ENCODE data around the gene MFAP1. TPM values are rescaled to one million over a fixed set of nuclear protein-coding genes. Genes with fewer than 3 reads are reported as not detected.
"Not testable (repeated sequence)": the region's sequence is repeated elsewhere in the genome, so short reads cannot be mapped to it uniquely, and the experiment has no call there.

Gene MFAP1
- total RNA-seq = 10 to 100 TPM; 28.5 to 28.7 TPM

DNA sequence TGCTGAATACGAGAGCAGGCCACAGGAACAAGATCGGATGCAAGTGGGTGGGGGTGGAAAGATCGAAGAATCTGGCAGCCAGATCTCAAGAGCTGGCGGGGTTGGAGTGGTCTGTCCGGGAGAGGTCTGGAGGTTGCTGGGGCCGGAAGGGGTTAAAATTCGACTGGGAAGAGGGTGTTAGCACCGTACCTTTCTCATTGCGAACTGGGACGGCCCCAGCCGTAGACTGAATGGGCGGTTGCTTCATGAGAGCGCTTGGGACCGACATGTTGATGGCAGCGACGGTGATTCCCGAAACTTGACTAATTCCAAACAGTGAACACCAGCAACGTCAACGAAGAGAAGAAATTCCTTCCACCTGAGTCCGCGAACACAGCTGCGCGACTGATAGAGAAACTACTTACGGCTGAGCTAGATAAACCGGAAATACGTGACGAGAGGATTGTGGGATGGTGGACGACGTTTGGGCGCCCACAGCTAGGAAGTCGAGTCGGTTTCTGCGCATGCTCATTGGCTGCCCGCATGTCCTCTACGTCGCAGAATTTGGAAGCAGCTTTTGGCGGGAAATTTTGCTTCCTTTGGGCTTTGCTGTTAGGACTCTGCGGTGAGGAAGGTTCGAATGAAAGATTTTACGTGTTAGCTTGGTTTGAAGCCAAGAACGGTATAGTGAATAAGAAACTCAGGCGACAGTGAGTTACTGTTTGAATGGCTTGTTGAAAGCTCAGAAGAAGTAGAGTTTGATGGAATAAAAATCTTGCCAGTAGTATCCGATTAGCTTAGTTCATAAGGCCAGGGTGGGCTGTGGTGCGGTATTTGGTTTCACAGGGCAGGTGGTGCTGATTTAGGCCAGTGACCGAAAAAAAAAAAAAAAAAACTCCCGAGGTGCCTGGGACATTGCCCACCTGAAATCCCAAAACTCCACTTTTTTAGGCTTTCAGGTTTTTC is at the start of gene MFAP1:
Gene MFAP1, minus strand, starts transcription at position 389 of the 945 bp plus-strand sequence. Its CDS starts 121 bp downstream, at position 268.
- peak within 1 kb of the TSS; percentile 98 for H3K4me3 Mint-ChIP-seq
- H3K36me3 Mint-ChIP-seq (ENCODE audit: low read depth) = peaks cover 31% of the 10 kb centered on the region
- peaks cover 52% of the 10 kb centered on the region for H3K4me1 Mint-ChIP-seq (ENCODE audit: low read depth)
- no peaks in the 10 kb centered on the region for H3K27me3 Mint-ChIP-seq (ENCODE audit: low read depth)
- peaks cover 2% of the 10 kb centered on the region for H3K9me3 Mint-ChIP-seq
- intact Hi-C loops (cut with micrococcal nuclease) = loop anchor here (1.0 to 10.0 kb wide), 9 partner anchors 24 to 1580 kb away; partner anchors contain the start of genes B2M, CTDSPL2, FRMD5 and GOLM2
- CTCF ChIA-PET = interaction anchor here (0.6 to 1.2 kb wide), 6 partner anchors 22 to 888 kb away, joined by 3 read pairs; partner anchors contain the start of gene ELL3
- H3K27ac Mint-ChIP-seq = peak within 1 kb of the TSS; percentile 98
- DNase-seq = peak; percentile 96

GRCh38 chr15:43873651-43874050 is 49.2 kb upstream of the MFAP1 start:
- peaks cover 31% of the 10 kb centered on the region for H3K36me3 Mint-ChIP-seq (ENCODE audit: low read depth)
- no peak overlapping the region for H3K27ac Mint-ChIP-seq
- H3K4me1 Mint-ChIP-seq (ENCODE audit: low read depth) = no peaks in the 10 kb centered on the region
- H3K27me3 Mint-ChIP-seq (ENCODE audit: low read depth) = no peaks in the 10 kb centered on the region
- intact Hi-C loops (cut with micrococcal nuclease) = no loop called here
- CTCF ChIA-PET = no interaction called here
- H3K9me3 Mint-ChIP-seq = no peaks in the 10 kb centered on the region
- DNase-seq = no peak
- no peak overlapping the region for H3K4me3 Mint-ChIP-seq

DNA sequence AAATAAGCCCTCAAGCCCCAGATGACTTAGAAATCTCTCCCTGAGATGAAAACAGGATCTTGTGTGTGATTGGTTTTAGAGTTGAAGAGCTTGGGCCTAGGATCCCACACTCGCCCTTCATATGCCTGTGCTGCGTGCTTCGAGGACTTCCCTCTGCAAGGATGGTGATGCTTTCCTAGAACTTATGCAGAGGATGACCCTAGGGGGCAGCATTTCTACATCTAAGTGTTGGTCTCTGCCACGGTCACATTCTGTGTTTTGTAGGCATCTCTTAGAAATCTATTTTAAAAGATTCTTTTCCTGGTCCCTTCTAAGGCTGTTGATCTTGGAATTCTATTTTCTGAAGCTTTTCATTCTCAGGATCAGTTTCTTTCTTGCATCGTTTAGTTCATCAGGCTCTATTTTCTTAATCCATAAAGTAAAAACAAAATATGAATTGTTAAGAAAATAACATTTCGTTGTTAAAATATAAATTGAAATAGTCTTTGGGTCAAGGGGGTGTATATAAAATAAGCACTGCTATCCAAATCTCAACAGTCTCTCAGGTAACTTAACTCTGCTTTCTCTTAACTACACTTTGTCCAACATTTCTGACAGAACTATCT is 48.0 kb upstream of the MFAP1 start:
- CTCF ChIA-PET = no interaction called here
- Mint-ChIP-seq H3K27ac (no peak overlapping the region), H3K9me3 (no peaks in the 10 kb centered on the region), H3K4me3 (no peak overlapping the region), H3K36me3 (ENCODE audit: low read depth) (peaks cover 35% of the 10 kb centered on the region), H3K27me3 (ENCODE audit: low read depth) (no peaks in the 10 kb centered on the region), H3K4me1 (ENCODE audit: low read depth) (no peaks in the 10 kb centered on the region)
- intact Hi-C loops (cut with micrococcal nuclease) = no loop called here
- DNase-seq = peak; percentile 10

GRCh38 chr15:43871835-43872234 is 47.3 kb upstream of the MFAP1 start:
- intact Hi-C loops (cut with micrococcal nuclease) = no loop called here
- H3K27me3 Mint-ChIP-seq (ENCODE audit: low read depth) = no peaks in the 10 kb centered on the region
- H3K36me3 Mint-ChIP-seq (ENCODE audit: low read depth) = peaks cover 39% of the 10 kb centered on the region
- no peaks in the 10 kb centered on the region for H3K4me1 Mint-ChIP-seq (ENCODE audit: low read depth)
- no peak overlapping the region for H3K27ac Mint-ChIP-seq
- no peak overlapping the region for H3K4me3 Mint-ChIP-seq
- H3K9me3 Mint-ChIP-seq = no peaks in the 10 kb centered on the region
- no peak for DNase-seq
- CTCF ChIA-PET = interaction anchor here (1.2 kb wide), 1 partner anchor 11 kb away, joined by 4 read pairs; no protein-coding TSS in a partner anchor

GRCh38 chr15:43868406-43868805 is 43.9 kb upstream of the MFAP1 start:
- H3K4me1 Mint-ChIP-seq (ENCODE audit: low read depth) = no peaks in the 10 kb centered on the region
- no peak overlapping the region for H3K4me3 Mint-ChIP-seq
- H3K27ac Mint-ChIP-seq = no peak overlapping the region
- H3K27me3 Mint-ChIP-seq (ENCODE audit: low read depth) = no peaks in the 10 kb centered on the region
- no peak for DNase-seq
- intact Hi-C loops (cut with micrococcal nuclease) = no loop called here
- H3K9me3 Mint-ChIP-seq = no peaks in the 10 kb centered on the region
- H3K36me3 Mint-ChIP-seq (ENCODE audit: low read depth) = peaks cover 36% of the 10 kb centered on the region
- CTCF ChIA-PET = interaction anchor here (0.6 to 1.1 kb wide), 3 partner anchors 10 to 68 kb away, joined by 3 to 5 read pairs (median 4); no protein-coding TSS in a partner anchor

DNA sequence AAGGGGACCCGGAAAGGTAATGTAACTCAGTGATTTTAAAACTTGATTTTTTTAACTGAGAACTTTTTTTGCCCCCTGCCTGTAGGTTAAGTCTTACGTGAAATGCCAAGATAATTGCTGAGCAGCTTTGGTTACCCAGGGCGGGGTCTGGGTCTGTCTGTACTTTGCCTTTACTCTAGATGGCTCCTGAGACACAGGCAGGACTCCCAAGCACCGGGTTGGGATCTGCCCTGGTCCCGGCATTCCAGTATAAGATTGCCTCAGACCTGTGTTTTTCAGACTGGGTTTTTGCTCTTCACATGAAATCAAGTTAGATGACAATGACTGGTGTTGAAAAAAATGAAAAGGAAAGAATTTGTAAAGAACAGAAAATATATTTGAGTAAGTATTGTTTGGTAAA is 42.6 kb upstream of the MFAP1 start:
- DNase-seq = no peak
- H3K27ac Mint-ChIP-seq = no peak overlapping the region
- intact Hi-C loops (cut with micrococcal nuclease) = no loop called here
- CTCF ChIA-PET = no interaction called here
- H3K4me1 Mint-ChIP-seq (ENCODE audit: low read depth) = no peaks in the 10 kb centered on the region
- H3K27me3 Mint-ChIP-seq (ENCODE audit: low read depth) = no peaks in the 10 kb centered on the region
- H3K4me3 Mint-ChIP-seq = no peak overlapping the region
- H3K9me3 Mint-ChIP-seq = no peaks in the 10 kb centered on the region
- H3K36me3 Mint-ChIP-seq (ENCODE audit: low read depth) = peaks cover 36% of the 10 kb centered on the region

DNA sequence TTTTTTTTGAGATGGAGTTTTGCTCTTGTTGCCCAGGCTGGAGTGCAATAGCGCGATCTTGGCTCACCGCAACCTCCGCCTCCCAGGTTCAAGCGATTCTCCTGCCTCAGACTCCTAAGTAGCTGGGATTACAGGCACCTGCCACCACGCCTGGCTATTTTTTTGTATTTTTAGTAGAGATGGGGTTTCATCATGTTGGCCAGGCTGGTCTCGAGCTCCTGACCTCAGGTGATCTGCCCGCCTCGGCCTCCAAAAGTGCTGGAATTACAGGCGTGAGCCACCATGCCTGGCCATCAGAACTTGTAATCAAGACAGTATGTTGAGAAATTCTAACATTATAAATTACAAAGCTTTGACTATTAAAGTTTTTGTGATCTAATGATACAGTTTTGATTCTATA is 42.1 kb upstream of the MFAP1 start:
- H3K4me3 Mint-ChIP-seq; intact Hi-C loops (cut with micrococcal nuclease); DNase-seq; H3K27me3 Mint-ChIP-seq (ENCODE audit: low read depth); H3K27ac Mint-ChIP-seq; CTCF ChIA-PET; H3K9me3 Mint-ChIP-seq; H3K4me1 Mint-ChIP-seq (ENCODE audit: low read depth): not testable (repeated sequence)
- H3K36me3 Mint-ChIP-seq (ENCODE audit: low read depth) = peaks cover 34% of the 10 kb centered on the region

DNA sequence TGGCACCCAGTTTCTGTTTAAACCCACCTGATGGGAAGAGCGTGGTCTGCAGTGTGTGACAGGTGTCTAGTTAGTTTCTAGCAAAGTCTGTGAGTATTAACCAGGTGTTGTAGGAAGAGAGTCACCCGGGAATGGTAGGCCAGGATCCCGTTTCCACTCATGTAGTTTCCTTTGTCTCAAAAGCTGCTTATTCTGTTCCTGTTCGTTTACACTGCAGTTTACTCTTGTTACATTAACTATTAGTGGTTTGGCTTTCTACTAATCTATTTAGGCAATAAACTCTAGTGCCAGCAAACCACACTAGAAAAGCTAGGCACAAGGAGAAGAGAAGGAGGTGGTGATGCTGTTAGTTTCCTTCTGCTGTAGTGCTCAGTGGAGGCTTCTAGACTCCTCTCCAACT is 35.1 kb upstream of the MFAP1 start:
- H3K36me3 Mint-ChIP-seq (ENCODE audit: low read depth) = peaks cover 61% of the 10 kb centered on the region
- no peaks in the 10 kb centered on the region for H3K9me3 Mint-ChIP-seq
- no peak for DNase-seq
- H3K4me1 Mint-ChIP-seq (ENCODE audit: low read depth) = no peaks in the 10 kb centered on the region
- intact Hi-C loops (cut with micrococcal nuclease) = no loop called here
- H3K27ac Mint-ChIP-seq = no peak overlapping the region
- CTCF ChIA-PET = no interaction called here
- no peaks in the 10 kb centered on the region for H3K27me3 Mint-ChIP-seq (ENCODE audit: low read depth)
- no peak overlapping the region for H3K4me3 Mint-ChIP-seq

DNA sequence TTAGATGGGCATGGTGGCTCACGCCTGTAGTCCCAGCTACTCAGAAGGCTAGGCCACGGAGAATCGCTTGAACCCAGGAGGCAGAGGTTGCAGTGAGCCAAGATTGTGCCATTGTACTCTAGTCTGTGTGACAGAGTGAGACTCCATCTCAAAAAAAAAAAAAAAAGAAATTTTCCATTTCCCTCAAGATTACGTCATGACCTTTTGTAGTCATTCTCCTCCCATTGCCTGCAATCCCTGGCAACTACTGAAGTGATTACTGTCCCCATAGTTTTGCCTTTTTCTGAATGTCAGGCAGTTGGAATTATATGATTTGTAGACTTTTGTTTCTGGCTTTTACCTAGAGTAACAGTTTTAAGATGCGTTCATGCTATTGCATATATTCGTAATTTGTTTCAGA is 30.3 kb upstream of the MFAP1 start:
- intact Hi-C loops (cut with micrococcal nuclease) = no loop called here
- Mint-ChIP-seq H3K36me3 (ENCODE audit: low read depth) (peaks cover 69% of the 10 kb centered on the region), H3K4me1 (ENCODE audit: low read depth) (no peaks in the 10 kb centered on the region), H3K27ac (no peak overlapping the region), H3K27me3 (ENCODE audit: low read depth) (no peaks in the 10 kb centered on the region), H3K4me3 (no peak overlapping the region), H3K9me3 (no peaks in the 10 kb centered on the region)
- CTCF ChIA-PET = no interaction called here
- DNase-seq = no peak

GRCh38 chr15:43852607-43853006 is 28.1 kb upstream of the MFAP1 start:
- H3K27me3 Mint-ChIP-seq (ENCODE audit: low read depth) = no peaks in the 10 kb centered on the region
- intact Hi-C loops (cut with micrococcal nuclease) = no loop called here
- H3K27ac Mint-ChIP-seq = no peak overlapping the region
- H3K4me3 Mint-ChIP-seq = no peak overlapping the region
- DNase-seq = no peak
- CTCF ChIA-PET = no interaction called here
- H3K36me3 Mint-ChIP-seq (ENCODE audit: low read depth) = peaks cover 62% of the 10 kb centered on the region
- no peaks in the 10 kb centered on the region for H3K4me1 Mint-ChIP-seq (ENCODE audit: low read depth)
- H3K9me3 Mint-ChIP-seq = no peaks in the 10 kb centered on the region

DNA sequence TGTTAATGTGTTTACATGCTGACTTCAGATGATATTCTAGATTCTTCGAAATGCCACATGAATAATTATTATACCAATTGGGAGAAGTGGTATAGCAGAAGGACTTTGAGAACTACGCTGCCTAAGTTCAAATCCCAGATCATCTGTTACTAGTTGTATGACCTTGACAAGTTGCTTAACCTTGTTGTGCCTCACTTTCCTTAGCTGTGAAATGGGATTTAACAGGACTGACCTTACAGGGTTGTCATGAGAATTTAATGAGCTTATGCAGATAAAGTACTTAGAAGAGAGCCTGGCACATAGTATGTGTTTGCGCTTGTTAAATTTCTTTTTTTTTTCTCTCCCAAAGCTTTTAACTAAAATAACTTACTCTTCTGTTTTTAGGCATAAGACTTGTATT is 26.8 kb upstream of the MFAP1 start:
- Mint-ChIP-seq H3K27ac (no peak overlapping the region), H3K4me1 (ENCODE audit: low read depth) (no peaks in the 10 kb centered on the region), H3K9me3 (no peaks in the 10 kb centered on the region), H3K36me3 (ENCODE audit: low read depth) (peaks cover 52% of the 10 kb centered on the region), H3K27me3 (ENCODE audit: low read depth) (no peaks in the 10 kb centered on the region), H3K4me3 (no peak overlapping the region)
- intact Hi-C loops (cut with micrococcal nuclease) = no loop called here
- CTCF ChIA-PET = no interaction called here
- no peak for DNase-seq

- Mint-ChIP-seq H3K27ac (no peak overlapping the region), H3K4me3 (no peak overlapping the region), H3K9me3 (no peaks in the 10 kb centered on the region), H3K27me3 (ENCODE audit: low read depth) (no peaks in the 10 kb centered on the region), H3K4me1 (ENCODE audit: low read depth) (no peaks in the 10 kb centered on the region), H3K36me3 (ENCODE audit: low read depth) (peaks cover 40% of the 10 kb centered on the region)
- intact Hi-C loops (cut with micrococcal nuclease) = no loop called here
- CTCF ChIA-PET = interaction anchor here (0.6 kb wide), 1 partner anchor 64 kb away, joined by 3 read pairs; no protein-coding TSS in a partner anchor
- no peak for DNase-seq
Observed at GRCh38 chr15:43845421-43845820, 20.9 kb upstream of the MFAP1 start.
